Activated naive CD4-positive, alpha-beta T cell treated with Interleukin-2 at 50 U/mL for 16 hours (primary cell): ENCODE data around the gene ATP7A.
"Not testable (repeated sequence)": the region's sequence is repeated elsewhere in the genome, so short reads cannot be mapped to it uniquely, and the experiment has no call there.

Experiments
- DNase-seq: peaks from one replicate; pipeline ENCODE4 v3.0.0-alpha.2; 2020

The ATP7A gene

GRCh38 chrX:77910108-77910840 is at the start of gene ATP7A:
ATP7A (plus strand) TSS chrX:77910693; CDS start chrX:77971642, 60,949 bp downstream.
- DNase-seq = peak; percentile 93

GRCh38 chrX:77875372-77875771 is 35.1 kb upstream of the ATP7A start:
- no peak for DNase-seq

GRCh38 chrX:77881418-77881817 is 29.1 kb upstream of the ATP7A start:
- DNase-seq = not testable (repeated sequence)

GRCh38 chrX:77892887-77893286 is 17.6 kb upstream of the ATP7A start:
- DNase-seq = no peak

GRCh38 chrX:77893713-77894112 is 16.8 kb upstream of the ATP7A start:
- DNase-seq = no peak

GRCh38 chrX:77894921-77895886 is 15.3 kb upstream of the ATP7A start, which contains the start of gene MAGT1:
MAGT1 (minus strand) TSS chrX:77895435; CDS start chrX:77895410, 25 bp downstream.
- DNase-seq = peak; percentile 90

- peak; percentile 58 for DNase-seq
These were observed 11.2 kb upstream of the ATP7A start, which contains the start of gene COX7B for GRCh38 chrX:77899081-77899828. COX7B (plus strand) TSS chrX:77899468; CDS start chrX:77899554, 86 bp downstream.

GRCh38 chrX:77900688-77901087 is 9.8 kb upstream of the ATP7A start:
- DNase-seq = no peak

GRCh38 chrX:77901506-77901905 is 9.0 kb upstream of the ATP7A start:
- DNase-seq = no peak

- DNase-seq = no peak
These were observed 6.9 kb downstream of the ATP7A start for GRCh38 chrX:77917294-77917933.

GRCh38 chrX:77918568-77918967 is 8.1 kb downstream of the ATP7A start:
- no peak for DNase-seq

GRCh38 chrX:77919370-77919769 is 8.9 kb downstream of the ATP7A start:
- not testable (repeated sequence) for DNase-seq

- DNase-seq = no peak
These were observed 12.3 kb downstream of the ATP7A start for GRCh38 chrX:77922787-77923186.

- no peak for DNase-seq
These were observed 13.9 kb downstream of the ATP7A start for GRCh38 chrX:77924320-77924859.

GRCh38 chrX:77925764-77926163 is 15.3 kb downstream of the ATP7A start:
- DNase-seq = no peak

GRCh38 chrX:77930581-77930980 is 20.1 kb downstream of the ATP7A start:
- no peak for DNase-seq

- no peak for DNase-seq
These were observed 25.4 kb downstream of the ATP7A start for GRCh38 chrX:77935886-77936285.

GRCh38 chrX:77936299-77936698 is 25.8 kb downstream of the ATP7A start:
- no peak for DNase-seq

- DNase-seq = no peak
These were observed 26.8 kb downstream of the ATP7A start for GRCh38 chrX:77937291-77937690.

- DNase-seq = no peak
These were observed 27.7 kb downstream of the ATP7A start for GRCh38 chrX:77938083-77938680.

- DNase-seq = not testable (repeated sequence)
These were observed 34.5 kb downstream of the ATP7A start for GRCh38 chrX:77945031-77945430.
